Epithelial cell of proximal tubule (primary cell): ENCODE measurements around the gene PJA1. TPM values are rescaled to one million over a fixed set of nuclear protein-coding genes. Genes with fewer than 3 reads are reported as not detected.

Source experiments
- DNase-seq: peaks from one replicate; pipeline ENCODE4 v3.0.0-alpha.2; 2011; ENCODE audit warnings: low read depth
- H3K4me3 ChIP-seq: 2 replicates; pipeline ENCODE4 v1.5.1; 2011; ENCODE audit warnings: low read depth, mild to moderate bottlenecking, low read length
- total RNA-seq: library from RNA; depleted of rRNA; stranded (reverse); fragments of >200 nt; gene quantifications from 2 replicates; pipeline ENCODE4 v1.2.3, GENCODE V29; 2015
- TF ChIP-seq, protein P1 (sequence below): conservative IDR thresholded peaks from 2 replicates; pipeline ENCODE4 v1.5.1; 2012; ENCODE audit warnings: low read depth, mild to moderate bottlenecking, low read length

PJA1 gene
- total RNA-seq, 1 donor from 2014 or later = 25.0 TPM

DNA sequence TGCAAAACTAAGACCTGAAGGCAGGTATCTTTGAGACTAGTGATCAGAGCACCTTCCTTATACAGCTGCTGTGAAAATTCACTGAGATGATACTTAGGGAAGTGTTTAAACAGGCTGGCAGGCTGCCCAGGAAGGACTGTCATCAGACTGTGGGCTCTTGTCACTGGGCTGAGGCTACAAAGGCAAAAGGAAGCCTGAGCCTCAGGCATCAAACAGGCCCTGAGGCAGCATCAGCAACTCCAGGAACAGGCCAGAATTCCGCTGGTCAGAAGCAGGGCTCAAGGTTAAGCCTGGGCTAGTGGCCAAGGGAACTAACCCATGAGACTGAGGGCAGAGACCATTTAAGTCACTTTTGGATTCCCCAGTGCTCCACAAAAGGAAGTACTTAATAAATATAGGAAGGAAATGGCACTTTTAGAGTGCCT lies 12.8 kb downstream of the PJA1 start:
- DNase-seq = no peak
- TF ChIP-seq, protein P1, sequence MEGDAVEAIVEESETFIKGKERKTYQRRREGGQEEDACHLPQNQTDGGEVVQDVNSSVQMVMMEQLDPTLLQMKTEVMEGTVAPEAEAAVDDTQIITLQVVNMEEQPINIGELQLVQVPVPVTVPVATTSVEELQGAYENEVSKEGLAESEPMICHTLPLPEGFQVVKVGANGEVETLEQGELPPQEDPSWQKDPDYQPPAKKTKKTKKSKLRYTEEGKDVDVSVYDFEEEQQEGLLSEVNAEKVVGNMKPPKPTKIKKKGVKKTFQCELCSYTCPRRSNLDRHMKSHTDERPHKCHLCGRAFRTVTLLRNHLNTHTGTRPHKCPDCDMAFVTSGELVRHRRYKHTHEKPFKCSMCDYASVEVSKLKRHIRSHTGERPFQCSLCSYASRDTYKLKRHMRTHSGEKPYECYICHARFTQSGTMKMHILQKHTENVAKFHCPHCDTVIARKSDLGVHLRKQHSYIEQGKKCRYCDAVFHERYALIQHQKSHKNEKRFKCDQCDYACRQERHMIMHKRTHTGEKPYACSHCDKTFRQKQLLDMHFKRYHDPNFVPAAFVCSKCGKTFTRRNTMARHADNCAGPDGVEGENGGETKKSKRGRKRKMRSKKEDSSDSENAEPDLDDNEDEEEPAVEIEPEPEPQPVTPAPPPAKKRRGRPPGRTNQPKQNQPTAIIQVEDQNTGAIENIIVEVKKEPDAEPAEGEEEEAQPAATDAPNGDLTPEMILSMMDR = no peak
- H3K4me3 ChIP-seq = no peak overlapping the region

DNA sequence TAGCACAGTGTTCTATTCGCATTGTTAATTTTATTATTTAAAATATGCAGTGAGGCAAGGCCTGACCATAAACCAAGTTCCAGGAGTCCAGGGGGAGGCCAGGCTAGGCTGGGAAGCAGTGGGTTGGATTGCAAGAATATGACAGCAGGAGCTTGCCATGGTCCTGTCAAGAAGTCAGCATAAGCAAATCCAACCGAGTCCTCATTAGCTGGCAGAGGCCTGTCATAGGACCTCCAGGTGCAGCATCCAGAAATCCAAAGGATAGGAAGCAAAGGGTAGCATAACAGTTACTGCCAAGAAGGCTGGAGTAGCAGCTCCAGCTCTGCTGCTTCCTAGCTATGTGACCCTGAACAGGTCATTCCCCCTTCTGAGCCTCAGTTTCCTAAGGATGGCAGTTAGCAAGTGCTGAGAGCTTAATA lies 13.4 kb downstream of the PJA1 start:
- no peak overlapping the region for H3K4me3 ChIP-seq
- TF ChIP-seq, protein P1 = no peak
- DNase-seq = no peak

DNA sequence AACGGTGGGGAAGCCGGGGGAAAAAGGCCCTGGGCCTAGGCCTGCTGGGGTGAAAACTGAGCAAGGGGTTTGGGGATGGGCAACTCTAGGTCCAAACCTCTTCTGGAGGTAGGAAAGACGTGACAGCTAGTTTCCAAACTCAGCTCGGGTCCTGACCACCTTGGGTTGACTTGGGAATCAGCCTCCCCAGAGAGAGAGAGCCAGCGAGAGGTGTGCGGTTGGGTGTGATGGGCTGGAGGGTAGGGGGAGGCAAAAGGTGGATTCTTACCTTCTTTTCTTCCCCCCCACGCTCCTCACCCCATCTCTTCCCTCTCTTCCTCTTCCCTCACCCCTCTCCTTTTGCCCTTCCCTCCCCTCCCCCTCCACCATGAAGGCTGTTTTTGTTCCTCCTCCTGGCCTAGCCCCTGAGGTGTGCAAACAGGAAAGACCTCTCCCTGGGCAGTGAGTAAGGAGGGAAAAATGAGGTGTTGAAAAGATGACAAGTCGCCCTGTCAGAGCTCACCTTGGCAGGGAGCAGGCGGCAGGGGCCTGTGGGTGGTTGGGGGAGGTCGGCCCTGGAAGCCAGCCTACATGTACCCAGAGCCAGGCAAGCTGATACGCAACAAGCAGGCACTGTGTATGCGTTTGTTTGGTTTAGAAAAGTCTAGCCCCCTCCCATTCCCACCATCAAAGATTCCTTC lies 14.8 kb downstream of the PJA1 start:
- DNase-seq = no peak
- TF ChIP-seq, protein P1 = no peak
- no peak overlapping the region for H3K4me3 ChIP-seq

DNA sequence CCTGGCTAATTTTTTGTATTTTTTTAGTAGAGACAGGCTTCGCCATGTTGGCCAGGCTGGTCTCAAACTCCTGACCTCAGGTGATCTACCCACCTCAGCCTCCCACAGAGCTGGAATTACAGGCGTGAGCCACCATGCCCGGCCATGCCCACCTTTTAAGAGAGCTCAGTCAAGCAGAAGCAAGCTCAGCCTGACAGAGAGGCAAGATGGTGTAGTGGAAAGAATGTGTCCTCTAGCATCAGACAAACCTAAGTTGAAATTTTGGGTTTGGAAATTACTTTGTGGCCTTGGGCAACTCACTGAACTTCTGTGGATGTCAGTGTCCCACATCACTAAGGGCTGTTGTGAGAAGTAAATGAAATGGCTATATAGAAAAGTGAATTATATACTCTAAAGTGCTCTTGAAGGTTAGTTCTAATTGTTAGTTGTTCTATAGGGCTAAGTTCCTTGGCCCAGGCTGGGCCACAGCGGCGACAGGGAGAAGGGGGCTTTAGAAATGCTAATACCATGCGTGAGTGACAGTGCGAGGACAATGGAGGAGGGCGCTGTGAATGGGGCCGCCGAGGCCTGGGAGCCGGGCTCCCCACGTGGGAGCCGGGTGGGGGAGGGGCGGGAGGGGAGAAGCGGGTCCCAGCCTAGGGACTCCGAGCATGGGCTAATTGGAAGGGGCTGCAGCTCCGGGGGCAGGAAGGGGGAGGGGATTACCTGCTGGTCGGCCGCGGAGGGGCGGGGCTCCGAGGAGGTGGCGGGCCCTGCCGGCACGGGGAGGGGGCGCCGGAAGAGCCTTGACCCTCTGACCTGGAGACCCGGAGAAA lies 15.6 kb downstream of the PJA1 start:
- no peak overlapping the region for H3K4me3 ChIP-seq
- TF ChIP-seq, protein P1 = no peak
- DNase-seq = no peak

DNA sequence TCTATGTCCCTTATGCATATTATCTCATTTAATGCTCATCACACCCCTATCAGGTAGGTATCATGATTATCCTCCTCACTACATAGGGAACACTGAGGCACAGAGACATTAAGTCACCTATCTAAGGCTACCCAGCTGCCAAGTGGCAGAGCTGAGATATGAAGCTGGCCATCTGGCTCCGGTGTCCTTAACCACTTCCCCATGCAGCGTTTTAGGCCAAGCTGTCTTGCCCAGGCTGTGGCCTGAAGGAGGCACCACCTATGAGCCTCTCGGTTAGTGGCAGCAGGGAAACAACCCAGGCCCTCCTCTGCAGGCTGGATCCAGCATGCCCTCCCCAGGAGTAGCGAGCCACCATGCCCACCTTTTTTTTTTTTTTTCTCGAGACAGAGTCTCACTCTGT lies 16.3 kb downstream of the PJA1 start:
- no peak overlapping the region for H3K4me3 ChIP-seq
- DNase-seq = no peak
- TF ChIP-seq, protein P1 = no peak

DNA sequence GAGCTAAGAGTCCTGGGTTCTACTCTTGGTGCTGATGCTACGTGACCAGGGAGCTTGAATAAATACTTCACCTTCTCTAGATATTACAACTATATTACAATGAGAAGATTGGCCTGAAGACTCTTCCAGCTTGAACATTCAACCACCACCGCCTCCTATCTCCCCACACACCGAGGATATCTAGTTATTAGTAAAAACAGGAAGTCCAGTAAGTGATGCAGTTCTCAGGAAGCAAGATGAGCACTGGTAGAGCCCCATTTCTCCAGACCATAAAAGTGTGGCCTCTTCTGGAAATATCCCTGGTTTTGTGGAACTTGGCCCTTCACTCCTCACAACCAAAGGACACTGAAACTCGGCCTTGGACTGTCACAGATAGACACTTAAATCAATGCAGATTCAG lies 18.5 kb downstream of the PJA1 start:
- no peak for DNase-seq
- TF ChIP-seq, protein P1 = no peak
- no peak overlapping the region for H3K4me3 ChIP-seq
